ENCODE measurements around the gene EEF1AKMT1.

DNA sequence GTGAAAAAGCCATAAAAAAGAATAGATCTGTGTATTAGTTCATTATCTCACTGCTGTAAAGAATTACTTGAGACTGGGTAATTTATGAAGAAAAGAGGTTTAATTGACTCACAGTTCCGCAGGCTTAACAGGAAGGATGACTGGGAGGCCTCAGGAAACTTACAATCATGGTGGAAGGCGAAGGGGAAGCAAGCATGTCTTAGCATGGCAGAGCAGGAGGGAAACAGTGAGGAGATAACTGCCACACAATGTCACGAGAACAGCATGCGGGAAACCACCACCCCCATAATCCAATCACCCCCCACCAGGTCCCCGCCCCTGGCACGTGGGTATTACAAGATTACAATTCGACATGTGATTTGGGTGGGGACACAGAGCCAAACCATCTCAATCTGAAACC, 39.1 kb upstream of the EEF1AKMT1 start:
- TF ChIP-seq, protein P1, sequence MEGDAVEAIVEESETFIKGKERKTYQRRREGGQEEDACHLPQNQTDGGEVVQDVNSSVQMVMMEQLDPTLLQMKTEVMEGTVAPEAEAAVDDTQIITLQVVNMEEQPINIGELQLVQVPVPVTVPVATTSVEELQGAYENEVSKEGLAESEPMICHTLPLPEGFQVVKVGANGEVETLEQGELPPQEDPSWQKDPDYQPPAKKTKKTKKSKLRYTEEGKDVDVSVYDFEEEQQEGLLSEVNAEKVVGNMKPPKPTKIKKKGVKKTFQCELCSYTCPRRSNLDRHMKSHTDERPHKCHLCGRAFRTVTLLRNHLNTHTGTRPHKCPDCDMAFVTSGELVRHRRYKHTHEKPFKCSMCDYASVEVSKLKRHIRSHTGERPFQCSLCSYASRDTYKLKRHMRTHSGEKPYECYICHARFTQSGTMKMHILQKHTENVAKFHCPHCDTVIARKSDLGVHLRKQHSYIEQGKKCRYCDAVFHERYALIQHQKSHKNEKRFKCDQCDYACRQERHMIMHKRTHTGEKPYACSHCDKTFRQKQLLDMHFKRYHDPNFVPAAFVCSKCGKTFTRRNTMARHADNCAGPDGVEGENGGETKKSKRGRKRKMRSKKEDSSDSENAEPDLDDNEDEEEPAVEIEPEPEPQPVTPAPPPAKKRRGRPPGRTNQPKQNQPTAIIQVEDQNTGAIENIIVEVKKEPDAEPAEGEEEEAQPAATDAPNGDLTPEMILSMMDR (conservative IDR thresholded peaks at IDR 0.05; ENCODE audit: low read depth, low read length) = no peak
- TF ChIP-seq EZH2 (IDR thresholded peaks at IDR 0.05; ENCODE audit: low read length, unreplicated experiment) = no peak
- no peak for TF ChIP-seq EZH2phosphoT487 (IDR thresholded peaks at IDR 0.05; ENCODE audit: borderline replicate concordance, low read length)

Data from PC-3 (cell line).